ENCODE data around the gene THAP3.

The THAP3 gene

DNA sequence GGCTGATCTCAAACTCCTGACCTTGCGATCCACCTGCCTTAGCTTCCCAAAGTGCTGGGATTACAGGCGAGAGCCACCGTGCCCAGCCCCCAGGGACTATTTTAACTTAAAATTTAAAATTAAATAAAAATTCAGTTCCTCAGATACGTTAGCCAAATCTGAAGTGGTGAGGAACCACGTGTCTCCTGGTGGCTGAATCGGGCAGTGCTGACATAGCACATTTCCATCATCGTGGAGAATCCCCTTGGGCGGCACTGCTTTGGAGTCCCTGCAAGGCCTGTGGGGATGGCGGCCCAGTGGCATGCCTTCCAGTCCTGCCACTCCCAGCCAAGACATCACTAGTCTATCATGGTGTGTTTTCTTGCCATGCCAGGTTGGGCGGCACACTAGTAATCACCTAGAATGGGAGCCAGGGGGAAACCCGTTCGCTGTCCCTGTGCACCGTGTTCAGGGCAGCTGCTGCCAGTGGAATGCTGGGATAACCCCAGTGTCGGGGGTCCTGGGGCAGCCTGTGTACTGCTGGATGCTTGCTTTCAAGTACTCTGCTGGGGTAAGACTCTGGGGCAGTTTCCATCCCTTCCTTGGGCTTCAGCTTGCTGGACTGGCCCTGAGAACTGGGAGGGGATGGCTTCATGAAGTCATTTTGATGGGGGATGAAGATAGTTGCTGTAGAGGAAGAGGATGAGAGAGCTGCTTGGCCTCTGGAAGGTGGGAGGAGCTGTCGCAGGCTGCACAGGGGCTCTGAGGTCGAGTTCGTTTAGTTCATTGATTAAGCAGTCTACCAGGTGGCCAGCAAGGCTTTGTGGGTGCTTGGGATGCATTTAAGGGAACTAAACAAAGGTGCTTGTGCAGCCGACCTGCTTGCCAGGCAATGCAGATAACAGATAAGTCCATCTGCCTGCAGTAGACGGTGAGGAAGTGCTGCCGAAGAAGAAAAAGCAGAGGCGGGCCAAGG is 40.3 kb upstream of the THAP3 start:
- TF ChIP-seq POLR2AphosphoS5 (IDR thresholded peaks at IDR 0.05; ENCODE audit: low read depth, low read length) (no peak), FOXP2 (optimal IDR thresholded peaks at IDR 0.05; ENCODE audit: borderline replicate concordance, extremely low read depth, extremely low read length, insufficient read depth) (no peak), SIN3A (IDR thresholded peaks at IDR 0.05; ENCODE audit: borderline replicate concordance, insufficient read depth, low read length) (no peak), TAF1 (IDR thresholded peaks at IDR 0.05; ENCODE audit: borderline replicate concordance, insufficient read depth, low read length) (no peak)
- TF ChIP-seq, protein P1, sequence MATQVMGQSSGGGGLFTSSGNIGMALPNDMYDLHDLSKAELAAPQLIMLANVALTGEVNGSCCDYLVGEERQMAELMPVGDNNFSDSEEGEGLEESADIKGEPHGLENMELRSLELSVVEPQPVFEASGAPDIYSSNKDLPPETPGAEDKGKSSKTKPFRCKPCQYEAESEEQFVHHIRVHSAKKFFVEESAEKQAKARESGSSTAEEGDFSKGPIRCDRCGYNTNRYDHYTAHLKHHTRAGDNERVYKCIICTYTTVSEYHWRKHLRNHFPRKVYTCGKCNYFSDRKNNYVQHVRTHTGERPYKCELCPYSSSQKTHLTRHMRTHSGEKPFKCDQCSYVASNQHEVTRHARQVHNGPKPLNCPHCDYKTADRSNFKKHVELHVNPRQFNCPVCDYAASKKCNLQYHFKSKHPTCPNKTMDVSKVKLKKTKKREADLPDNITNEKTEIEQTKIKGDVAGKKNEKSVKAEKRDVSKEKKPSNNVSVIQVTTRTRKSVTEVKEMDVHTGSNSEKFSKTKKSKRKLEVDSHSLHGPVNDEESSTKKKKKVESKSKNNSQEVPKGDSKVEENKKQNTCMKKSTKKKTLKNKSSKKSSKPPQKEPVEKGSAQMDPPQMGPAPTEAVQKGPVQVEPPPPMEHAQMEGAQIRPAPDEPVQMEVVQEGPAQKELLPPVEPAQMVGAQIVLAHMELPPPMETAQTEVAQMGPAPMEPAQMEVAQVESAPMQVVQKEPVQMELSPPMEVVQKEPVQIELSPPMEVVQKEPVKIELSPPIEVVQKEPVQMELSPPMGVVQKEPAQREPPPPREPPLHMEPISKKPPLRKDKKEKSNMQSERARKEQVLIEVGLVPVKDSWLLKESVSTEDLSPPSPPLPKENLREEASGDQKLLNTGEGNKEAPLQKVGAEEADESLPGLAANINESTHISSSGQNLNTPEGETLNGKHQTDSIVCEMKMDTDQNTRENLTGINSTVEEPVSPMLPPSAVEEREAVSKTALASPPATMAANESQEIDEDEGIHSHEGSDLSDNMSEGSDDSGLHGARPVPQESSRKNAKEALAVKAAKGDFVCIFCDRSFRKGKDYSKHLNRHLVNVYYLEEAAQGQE (IDR thresholded peaks at IDR 0.05; ENCODE audit: insufficient read depth in 1 of 2, low read depth in 2 of 2, low read length in 2 of 2): no peak

DNA sequence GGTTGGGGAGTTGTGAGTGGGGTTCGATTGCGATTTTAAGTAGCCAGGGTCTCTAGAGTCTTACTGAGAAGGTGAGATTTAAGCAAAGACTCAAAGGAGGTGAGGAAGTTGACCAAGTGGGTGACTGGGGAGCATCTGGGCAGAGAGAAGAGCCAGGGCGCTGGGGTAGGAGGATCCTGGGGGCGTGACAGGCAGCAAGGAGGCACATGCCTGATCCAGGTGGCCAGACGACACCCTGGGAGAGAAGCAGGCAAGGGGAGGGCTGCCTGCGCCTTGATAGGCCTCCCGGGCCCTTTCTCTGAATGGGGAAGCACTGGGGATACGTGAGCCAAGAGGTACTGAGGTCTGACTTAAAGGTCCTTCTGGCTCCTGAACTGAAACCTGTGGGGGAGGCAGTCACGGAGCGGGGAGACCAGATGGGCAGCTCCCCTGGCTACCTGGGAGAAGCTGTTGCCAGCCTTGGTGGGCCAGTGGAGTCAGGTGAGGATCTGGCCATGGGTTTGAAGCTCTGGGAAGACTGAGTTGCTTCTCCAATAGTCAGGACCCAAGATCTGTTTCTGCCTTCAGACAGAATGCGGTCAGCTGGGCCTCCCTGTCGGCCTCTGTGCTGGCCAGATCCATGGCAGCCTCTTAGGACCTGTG is 39.5 kb upstream of the THAP3 start:
- TF ChIP-seq, protein P1 (IDR thresholded peaks at IDR 0.05; ENCODE audit: insufficient read depth in 1 of 2, low read depth in 2 of 2, low read length in 2 of 2): no peak
- no peak for TF ChIP-seq SIN3A (IDR thresholded peaks at IDR 0.05; ENCODE audit: borderline replicate concordance, insufficient read depth, low read length)
- no peak for TF ChIP-seq TAF1 (IDR thresholded peaks at IDR 0.05; ENCODE audit: borderline replicate concordance, insufficient read depth, low read length)
- TF ChIP-seq FOXP2 (optimal IDR thresholded peaks at IDR 0.05; ENCODE audit: borderline replicate concordance, extremely low read depth, extremely low read length, insufficient read depth): no peak
- TF ChIP-seq POLR2AphosphoS5 (IDR thresholded peaks at IDR 0.05; ENCODE audit: low read depth, low read length): no peak

DNA sequence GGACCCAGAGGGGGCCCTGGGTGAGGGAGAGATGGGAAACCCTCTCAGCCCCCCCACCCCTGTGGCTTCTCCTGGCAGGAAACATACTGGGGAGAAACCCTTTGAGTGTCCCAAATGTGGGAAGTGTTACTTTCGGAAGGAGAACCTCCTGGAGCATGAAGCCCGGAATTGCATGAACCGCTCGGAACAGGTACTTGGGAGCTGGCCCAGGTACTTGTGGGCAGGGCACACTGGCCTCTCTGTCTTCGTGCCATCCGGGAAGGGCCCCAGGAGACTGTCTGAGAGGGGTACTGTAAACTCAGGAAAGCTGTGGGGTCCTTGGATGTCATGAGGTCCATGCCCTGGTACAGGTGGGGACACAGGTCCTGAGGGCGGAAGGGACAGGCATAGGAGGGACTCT is 38.8 kb upstream of the THAP3 start:
- TF ChIP-seq, protein P1 (IDR thresholded peaks at IDR 0.05; ENCODE audit: insufficient read depth in 1 of 2, low read depth in 2 of 2, low read length in 2 of 2): no peak
- no peak for TF ChIP-seq TAF1 (IDR thresholded peaks at IDR 0.05; ENCODE audit: borderline replicate concordance, insufficient read depth, low read length)
- TF ChIP-seq POLR2AphosphoS5 (IDR thresholded peaks at IDR 0.05; ENCODE audit: low read depth, low read length): no peak
- no peak for TF ChIP-seq SIN3A (IDR thresholded peaks at IDR 0.05; ENCODE audit: borderline replicate concordance, insufficient read depth, low read length)
- TF ChIP-seq FOXP2 (optimal IDR thresholded peaks at IDR 0.05; ENCODE audit: borderline replicate concordance, extremely low read depth, extremely low read length, insufficient read depth): no peak

DNA sequence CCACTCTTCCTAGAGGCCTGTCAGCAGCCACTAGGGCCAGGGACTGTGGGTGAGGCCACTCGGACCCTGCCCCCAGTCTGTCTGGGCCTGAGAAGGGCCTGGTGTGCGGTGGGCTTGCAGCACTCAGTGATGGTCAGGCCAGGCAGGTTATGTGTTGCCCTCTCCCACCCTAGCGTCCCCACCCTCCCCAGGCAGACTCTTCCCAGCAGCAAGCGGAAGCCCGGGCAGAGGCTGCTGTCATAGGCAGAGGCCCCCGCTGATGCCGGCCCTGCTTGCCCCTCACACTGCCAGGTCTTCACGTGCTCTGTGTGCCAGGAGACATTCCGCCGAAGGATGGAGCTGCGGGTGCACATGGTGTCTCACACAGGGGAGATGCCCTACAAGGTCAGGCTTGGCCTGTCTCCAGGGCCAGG is 38.3 kb upstream of the THAP3 start:
- no peak for TF ChIP-seq TAF1 (IDR thresholded peaks at IDR 0.05; ENCODE audit: borderline replicate concordance, insufficient read depth, low read length)
- no peak for TF ChIP-seq SIN3A (IDR thresholded peaks at IDR 0.05; ENCODE audit: borderline replicate concordance, insufficient read depth, low read length)
- TF ChIP-seq, protein P1 (IDR thresholded peaks at IDR 0.05; ENCODE audit: insufficient read depth in 1 of 2, low read depth in 2 of 2, low read length in 2 of 2): no peak
- TF ChIP-seq POLR2AphosphoS5 (IDR thresholded peaks at IDR 0.05; ENCODE audit: low read depth, low read length): no peak
- no peak for TF ChIP-seq FOXP2 (optimal IDR thresholded peaks at IDR 0.05; ENCODE audit: borderline replicate concordance, extremely low read depth, extremely low read length, insufficient read depth)

Measured in PFSK-1 (cell line).